ENCODE data around the gene PADI6. TPM values are rescaled to one million over a fixed set of nuclear protein-coding genes. Genes with fewer than 3 reads are reported as not detected.

PADI6 gene
- polyA plus RNA-seq, 1 donor, result not detected

DNA sequence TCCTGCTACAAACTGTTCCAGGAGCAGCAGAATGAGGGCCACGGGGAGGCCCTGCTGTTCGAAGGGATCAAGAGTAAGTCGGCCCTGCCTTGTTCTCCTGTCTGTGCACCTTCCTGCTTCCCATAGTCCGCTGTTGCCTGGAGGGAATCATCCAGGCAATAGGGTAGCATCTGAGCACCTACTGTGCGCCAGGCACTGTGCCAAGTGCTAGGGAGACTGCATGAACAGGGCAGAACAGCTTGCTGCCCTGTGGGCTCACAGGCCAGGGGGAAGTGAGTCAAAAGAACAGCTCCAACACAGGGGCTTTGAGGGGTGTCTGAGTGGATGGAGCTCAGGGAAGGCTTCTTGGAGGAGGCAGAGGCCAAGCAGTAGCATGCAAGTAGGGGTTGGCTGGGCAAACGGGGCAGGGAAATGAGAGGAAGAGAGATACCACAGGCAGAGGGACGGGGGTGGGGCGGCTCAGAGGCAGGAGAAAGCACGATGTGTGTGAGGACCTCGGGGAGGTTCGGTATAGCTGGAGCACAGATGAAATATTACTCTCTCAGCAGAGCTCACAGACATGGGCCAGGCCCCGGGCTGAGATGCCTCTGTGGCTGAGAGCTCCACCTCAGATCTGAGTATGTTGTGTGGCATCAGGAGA, 15.5 kb upstream of the PADI6 start:
- DNase-seq, result no peak

DNA sequence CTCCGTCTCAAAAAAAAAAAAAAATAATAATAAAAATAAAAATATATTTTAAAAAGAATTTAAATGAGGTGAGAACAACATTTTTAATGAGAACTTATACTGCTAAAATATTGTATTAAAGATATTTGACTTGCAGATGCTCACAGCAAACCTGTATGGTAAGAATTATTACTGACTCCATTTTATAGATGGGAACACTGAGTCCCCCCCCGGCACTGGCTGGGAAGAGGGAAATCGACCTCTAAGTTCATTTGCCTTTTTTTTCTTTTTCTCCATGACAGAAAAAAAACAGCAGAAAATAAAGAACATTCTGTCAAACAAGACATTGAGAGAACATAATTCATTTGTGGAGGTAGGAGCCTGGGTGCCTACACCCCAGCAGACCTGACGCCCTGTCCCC, 13.4 kb upstream of the PADI6 start:
- no peak for DNase-seq

DNA sequence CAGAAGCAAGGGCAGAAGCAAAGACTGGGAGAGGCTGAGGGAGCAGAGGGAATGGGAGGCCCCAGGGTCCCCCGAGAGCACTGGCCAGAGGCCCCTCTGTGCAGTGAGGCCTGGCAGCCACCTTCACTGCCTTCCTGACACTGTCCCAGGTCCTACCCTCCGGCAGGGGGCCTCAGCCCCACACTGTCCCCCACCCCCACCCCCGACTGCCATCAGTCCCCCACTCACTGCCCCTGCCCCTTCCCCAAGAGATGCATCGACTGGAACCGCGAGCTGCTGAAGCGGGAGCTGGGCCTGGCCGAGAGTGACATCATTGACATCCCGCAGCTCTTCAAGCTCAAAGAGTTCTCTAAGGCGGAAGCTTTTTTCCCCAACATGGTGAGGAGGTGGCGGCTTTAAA, 13.0 kb upstream of the PADI6 start:
- DNase-seq, result no peak

DNA sequence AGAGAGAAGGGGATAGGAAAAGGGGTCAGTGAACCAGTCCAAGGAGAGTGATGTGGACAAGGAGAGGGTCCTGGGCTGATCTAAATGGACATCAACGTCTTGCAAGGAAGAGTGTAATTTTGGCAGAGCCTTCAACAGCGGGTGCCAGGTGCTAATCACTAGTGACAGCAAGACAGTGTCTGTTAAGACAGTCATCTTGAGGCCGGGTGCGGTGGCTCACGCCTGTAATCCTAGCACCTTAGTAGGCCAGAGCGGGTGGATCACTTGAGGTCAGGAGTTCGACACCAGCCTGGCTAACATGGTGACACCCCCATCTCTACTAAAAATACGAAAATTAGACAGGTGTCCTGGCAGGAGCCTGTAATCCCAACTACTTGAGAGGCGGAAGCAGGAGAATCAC, 12.2 kb upstream of the PADI6 start:
- no peak for DNase-seq

DNA sequence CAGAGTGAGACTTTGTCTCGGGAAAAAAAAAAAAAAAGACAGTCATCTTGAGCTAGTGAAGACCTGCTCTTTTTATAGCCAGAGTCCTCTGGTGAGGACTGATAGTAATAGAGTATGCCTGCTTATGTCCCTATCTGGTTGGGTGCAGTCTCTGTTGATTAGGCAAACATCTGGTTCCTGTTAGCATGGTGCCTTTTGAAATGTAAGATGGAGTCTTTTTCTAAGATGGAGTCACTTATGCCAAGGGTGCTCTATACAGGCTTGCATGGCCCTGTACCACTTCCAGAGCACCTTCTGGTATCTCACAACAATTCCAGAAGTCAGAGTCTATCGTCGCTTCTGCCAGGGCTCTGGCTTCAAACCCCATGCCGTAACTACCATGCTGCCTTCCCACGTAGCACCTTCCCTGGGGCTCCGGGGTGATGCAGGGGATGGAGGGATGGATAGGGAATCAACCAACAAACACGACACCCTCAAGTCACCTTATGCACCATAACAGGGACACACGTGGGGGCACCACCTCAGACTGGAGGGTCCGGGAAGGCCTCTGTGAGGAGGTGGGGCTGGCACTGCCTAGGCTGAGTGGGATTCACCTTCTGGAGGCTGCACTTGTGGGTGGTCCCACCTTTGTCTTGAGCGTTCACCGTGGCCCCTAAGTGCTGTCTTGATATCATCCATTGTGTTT, 11.6 kb upstream of the PADI6 start:
- no peak for DNase-seq

DNA sequence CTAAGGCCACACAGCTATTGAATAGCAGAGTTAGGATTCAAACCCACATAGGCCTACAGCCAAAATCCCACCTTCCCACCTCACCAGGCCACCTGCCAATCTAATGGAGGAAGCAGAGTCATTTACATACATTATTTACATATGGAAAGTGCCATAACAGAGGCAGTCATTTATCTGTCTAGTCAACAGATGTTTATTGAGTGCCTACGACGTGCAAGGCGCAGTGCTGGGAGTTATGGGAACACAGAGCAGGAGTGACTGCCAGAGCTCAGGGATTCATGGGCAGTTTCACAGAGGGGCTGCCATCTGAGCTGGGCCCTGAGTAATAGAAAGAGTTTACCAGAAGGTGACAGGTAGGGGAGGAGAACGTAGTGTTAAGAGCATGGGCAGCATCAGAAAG, 10.3 kb upstream of the PADI6 start:
- no peak for DNase-seq

DNA sequence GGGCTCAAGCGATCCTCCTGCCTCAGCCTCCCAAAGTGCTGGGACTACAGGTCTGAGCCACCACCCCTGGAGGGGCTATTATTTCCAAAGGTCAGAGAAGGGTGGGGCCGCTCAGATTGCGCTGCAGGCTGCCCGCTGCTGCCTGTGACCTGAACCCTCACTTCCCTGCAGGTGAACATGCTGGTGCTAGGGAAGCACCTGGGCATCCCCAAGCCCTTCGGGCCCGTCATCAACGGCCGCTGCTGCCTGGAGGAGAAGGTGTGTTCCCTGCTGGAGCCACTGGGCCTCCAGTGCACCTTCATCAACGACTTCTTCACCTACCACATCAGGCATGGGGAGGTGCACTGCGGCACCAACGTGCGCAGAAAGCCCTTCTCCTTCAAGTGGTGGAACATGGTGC, 8.6 kb upstream of the PADI6 start:
- no peak for DNase-seq

DNA sequence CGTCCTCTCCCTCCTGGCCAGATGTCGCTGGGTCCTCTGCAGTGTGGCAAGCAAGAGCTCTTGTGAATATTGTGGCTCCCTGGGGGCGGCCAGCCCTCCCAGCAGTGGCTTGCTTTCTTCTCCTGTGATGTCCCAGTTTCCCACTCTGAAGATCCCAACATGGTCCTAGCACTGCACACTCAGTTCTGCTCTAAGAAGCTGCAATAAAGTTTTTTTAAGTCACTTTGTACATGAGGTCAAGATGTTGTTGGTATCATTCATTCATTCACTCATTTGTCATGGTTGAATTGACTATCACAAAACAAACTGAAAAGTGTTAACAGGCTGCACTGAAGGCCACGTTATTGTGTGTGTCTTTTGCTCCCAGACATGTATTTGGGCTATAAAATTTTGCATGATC, 8.2 kb upstream of the PADI6 start:
- DNase-seq, result no peak

DNA sequence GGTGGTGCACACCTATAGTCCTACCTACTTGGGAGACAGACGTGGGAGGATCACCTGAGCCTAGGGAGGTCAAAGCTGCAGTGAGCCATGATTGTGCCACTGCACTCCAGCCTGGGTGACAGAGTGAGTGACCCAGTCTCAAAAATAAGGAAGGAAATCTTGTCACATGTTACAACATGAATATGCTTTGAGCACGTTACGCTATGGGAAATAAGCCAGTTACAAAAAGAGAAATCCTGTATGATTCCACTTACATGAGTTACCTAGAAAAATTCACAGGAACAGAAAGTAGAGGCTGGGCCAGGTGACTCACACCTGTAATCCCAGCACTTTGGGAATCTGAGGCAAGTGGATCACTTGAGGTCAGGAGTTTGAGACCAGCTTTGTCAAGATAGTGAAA, 6.7 kb upstream of the PADI6 start:
- no peak for DNase-seq

DNA sequence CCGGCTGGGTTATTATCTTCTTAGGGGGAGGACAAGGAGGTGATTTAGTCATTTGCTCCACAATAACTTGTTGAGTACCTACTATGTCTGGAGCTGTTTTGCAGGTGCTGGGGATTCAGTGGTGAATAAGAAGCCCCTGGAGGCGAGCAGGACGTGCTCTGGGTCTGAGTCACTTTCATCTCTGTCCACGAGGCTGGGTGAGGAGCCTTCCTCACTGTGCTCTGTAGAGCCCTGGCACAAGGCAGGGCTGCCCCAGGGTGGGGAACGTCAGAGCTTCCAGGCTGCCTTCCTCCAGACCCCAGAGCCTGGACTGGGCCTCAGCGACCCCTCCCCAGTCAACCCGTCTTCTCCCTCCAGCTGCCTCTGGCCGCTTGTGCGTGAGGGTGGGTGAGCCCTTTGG, 2.5 kb upstream of the PADI6 start:
- DNase-seq, result no peak

DNA sequence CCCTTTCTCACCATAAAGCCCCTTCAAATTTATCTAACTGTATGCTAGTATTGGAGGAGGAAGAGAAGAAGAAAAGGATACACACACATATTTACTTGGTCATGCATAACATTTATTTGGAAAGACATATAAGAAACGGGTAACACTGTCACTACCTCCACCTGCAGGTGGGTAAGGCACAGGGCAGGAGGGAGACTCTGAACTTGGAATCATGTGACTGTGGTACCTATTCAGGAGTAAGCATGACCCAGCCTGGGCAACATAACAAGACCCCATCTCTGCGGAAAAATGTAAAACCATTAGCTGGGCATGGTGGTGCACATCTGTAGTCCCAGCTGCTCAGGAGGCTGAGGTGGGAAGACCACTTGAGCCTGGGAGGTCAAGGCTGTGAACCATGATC, 1.4 kb upstream of the PADI6 start:
- DNase-seq, result no peak

DNA sequence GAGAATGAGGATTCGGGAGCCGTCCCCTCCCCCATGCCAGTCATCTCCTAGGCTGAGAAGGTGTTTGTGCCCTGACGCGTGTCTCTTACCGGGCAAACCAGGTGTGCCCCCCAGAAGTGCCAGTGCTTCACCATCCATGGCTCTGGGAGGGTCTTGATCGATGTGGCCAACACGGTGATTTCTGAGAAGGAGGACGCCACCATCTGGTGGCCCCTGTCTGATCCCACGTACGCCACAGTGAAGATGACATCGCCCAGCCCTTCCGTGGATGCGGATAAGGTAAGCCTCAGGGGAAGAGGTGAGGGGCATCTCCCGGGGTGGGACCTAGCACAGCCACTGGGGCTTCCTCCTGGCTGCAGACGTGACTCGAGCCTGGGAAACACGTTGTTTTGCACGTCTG, 959 bp downstream of the PADI6 start:
- DNase-seq, result no peak

DNA sequence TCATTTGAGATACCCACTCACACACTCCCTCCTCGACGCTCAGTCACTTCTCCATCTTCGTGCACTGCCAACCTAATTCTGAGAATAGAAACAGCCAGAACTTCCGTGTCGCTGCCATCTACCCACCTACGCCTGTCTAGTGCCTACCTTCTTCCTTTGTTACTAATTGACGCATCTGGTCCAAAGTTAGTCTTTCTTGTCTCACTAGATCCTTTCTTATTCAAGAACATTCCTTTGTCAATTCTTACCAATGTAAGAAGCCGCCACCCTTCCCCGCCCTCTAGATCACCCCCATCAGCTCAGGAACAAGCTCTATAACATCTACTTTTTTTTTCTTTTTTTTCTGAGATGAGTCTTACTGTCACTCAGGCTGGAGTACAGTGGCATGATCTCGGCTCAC, 3.7 kb downstream of the PADI6 start:
- no peak for DNase-seq

DNA sequence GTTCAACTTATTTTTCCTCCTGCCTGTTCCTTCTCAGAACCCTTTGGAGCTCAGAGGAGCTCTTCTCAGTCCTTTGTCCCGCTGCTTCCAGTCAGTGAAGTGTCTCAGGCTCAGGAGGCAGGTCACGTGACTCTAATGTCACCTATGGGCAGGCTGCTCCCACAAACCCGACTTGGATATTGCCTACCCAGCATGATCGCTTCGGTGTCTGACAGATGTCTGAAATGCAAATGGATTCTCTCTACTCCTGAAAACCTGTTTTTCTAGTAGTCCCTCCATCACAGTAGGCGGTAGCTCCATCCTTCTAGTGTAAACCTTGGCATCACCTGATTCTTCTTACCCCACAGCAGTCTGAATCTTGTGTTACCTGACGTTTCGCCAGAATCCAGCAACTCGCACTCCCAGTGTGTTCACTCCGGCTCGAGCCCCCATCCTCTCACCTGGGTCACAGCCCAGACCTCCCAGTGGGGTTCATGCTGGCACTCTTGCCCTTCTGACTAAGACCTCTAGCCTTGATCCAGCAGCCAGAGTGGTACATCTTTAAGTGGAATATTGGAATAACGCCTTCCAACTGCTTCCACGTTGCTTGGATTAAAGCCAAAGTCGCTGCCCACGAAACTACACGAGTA, 5.4 kb downstream of the PADI6 start:
- no peak for DNase-seq

DNA sequence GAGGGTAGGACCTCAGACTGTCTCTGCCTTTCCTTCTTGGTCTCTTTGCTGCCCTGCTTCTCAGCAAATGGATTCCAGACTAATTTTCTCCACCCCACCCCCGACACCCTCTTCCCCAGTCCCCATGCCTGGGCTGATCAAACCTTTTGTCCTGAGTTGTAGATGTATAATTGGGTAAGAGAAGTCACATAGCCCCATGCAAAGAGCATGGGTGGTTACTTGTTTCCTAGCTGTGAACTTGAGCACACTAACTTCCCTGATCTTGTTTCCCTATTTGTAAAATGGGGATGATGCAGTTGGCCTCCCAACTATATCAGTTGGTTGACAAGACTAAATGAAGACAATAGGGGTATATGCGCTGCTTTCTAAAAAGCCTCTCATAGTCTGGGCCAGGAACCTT, 9.2 kb downstream of the PADI6 start:
- DNase-seq, result no peak

DNA sequence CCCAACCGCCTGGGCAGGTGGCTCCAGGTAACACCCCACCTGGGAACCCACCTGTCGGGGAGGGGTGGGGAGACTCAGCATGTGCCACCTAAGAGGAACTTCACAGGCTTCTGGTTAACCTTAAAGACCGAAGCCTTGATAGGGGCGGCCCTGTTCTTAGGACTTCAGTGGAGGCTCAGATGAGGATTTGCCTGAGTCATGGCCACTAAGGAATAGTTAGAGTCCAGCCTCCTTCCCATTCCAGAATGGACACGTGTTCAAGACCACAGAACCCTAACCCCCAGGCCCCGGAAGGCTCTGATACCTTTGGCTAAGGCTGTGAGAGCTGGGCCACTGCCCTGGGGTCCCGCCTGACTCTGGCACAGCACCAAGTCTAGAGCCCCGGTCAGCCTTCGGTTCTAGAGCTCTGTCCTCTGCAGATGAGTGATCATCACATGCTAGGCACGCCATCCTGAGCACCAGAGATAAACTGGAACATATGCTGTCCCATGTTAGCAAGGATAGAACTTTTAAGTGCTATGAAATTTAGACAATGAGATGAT, 20.3 kb downstream of the PADI6 start:
- DNase-seq, result no peak

DNA sequence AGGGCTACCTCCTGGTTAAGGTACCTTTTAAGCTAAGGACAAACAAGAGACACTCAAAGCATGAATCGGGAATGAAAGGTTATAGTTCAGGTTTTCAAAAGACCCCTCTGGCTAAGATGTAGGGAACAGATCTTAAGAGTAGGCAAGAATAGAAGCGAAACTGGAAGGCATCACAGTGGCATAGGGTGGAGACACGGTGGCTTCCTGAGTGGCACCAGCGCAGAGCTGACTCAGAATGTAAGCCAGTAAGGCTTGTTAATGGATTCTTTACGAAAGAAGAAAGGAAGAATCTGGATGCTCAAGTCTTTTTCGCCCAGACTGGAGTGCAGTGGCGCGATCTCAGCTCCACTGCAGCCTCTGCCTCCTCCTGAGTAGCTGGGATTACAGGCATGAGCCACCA, 21.2 kb downstream of the PADI6 start:
- no peak for DNase-seq

DNA sequence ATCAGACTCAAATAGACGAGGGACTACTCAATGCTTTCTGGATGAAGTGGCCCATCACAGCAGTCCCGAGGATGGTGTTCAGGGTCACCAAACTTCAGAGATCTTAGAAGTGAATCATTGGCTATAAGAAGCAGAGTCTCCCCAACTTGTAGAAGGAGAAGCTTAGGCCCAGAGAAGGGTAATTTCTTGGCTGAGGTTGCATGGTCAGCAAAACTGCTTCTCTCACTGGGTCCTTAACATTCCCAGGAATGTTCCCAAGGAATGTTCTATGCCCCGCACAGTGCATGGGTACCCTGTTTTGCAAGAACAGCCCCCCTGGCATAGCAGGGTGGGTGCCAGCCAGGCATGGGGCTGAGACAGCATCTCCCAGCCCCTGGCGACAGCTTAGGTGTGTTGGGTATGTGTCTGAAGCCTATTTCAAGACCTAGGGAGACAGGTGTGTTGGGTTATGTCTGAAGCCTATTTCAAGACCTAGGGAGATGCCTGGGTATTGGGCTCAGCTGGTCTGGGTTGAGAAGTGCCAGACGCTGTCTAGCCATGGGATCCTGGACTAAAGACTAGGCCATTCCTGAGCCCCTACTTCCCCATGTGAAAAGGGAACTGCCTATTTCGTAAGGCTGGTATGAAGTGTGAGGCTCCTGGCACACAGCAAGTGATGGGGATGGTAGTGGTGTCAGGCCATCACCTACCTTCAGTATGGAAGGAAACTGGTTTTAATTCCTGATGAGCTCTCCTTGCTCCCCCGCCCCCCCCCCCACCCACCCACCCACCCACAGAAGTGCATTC, 26.1 kb downstream of the PADI6 start:
- no peak for DNase-seq

DNA sequence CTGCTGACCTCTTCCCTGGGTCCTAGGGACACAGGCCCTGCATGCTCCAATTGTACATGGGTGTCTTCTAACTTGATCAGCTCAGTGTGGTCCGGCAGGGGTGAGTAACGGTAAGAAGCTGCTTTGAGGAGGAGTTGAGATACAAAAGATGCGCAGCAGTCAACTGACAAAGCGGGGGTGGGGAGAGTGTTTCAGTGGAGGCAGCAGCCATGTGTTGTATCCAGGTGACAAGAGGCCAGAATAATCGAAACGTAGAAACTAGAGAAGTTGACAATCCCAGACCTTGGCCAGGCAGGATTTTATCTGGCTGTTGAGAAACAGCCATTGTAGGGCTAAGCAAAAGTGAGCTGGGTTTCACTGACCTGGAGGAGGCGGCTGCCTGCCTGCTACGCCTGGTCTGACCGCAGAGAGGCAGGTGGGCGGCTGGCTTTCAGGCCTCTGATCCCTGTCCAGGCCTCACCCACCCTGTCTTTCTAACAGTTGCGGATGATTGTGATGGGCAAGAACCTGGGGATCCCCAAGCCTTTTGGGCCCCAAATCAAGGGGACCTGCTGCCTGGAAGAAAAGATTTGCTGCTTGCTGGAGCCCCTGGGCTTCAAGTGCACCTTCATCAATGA, 28.8 kb downstream of the PADI6 start:
- DNase-seq, result no peak

DNA sequence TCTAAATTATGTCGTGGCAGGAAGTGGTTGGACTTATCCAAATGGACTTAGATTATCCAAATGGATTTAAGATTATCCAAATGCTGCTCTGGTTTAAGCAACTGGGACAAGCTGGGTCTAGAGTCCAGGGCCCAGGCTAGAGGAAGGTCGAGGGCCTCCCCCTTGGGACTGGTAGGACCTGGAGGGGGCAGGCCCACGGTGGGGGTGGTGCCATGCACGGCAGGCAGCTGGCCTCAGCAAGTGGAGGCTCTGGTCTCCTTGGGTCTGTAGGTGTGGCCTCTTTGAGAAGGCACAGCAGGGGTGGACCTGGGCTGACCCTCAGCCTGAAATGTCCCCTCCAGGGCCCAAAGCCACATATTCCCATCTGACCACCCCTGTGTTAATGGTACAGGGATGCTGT, 29.8 kb downstream of the PADI6 start:
- no peak for DNase-seq

DNA sequence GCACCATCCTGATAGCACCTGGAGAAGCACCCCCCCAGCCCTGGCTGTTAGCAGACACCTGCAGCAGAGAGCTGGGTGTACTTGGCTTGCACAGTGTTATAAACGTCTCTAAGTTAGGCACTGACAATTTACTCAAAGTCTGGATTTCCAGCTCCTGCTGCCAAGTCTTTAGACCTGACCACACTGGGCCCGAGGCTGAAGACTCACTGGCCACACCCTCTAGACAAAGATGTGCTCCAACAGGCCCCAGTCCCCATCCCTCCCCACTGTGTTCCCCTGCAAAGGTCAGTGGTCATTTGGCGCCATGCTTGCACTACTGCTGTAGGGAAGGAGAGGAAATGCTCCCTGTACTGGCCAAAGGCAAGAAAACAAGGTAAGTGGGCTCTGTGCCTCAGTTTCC, 31.1 kb downstream of the PADI6 start:
- no peak for DNase-seq

DNA sequence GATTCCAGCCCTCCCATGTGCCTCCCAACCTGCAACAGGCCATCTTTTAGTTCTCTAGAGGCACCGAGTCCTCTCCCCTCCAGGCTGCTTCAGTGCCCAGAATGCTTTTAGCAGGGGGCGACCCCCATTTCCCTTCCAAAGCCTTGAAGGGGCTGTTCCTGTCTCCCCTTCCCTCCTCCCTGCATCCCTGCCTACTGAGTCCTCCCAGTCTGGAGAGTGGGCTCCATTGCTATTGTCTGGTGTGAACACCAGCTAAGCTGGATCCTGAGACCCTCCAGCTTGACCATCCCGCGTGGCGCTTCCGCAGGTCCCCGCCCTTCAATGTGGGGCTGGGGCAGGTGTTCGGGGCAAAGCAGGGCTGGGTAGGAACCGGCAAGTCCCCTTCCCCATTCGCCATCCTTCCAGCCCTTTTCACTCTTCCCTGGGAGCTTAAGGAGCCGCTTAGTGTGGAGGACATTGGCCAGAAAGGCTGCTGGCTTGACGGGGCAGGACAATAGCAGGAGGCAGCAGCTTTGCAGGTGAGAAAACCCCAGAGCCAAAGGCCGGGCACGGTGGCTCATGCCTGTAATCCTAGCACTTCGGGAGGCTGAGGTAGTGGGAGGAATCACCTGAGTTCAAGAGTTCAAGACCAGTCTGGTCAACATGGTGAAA, 32.2 kb downstream of the PADI6 start:
- peak; percentile 20 for DNase-seq

Data from left kidney (tissue), 2 donors.